Immature natural killer cell (primary cell): Measurements from ENCODE around the gene IQGAP2. TPM values are rescaled to one million over a fixed set of nuclear protein-coding genes. Genes with fewer than 3 reads are reported as not detected.
"Not testable (repeated sequence)": the region's sequence is repeated elsewhere in the genome, so short reads cannot be mapped to it uniquely, and the experiment has no call there.

Experiments used
- DNase-seq, 3 donors: peaks; one replicate each; pipeline ENCODE4 v3.0.0; 2022; ENCODE audit warnings: mixed read lengths in 1 of 3
- H3K27ac Mint-ChIP-seq, 6 donors: one replicate each; pipeline ENCODE4 v1.8.0; 2020; ENCODE audit warnings: mixed read lengths in 6 of 6, mild to moderate bottlenecking in 5 of 6, inconsistent platforms in 4 of 6, moderate library complexity in 3 of 6
- H3K27me3 Mint-ChIP-seq, 3 donors: one replicate each; pipeline ENCODE4 v1.8.0; 2020 to 2021; ENCODE audit warnings: low read depth in 3 of 3, mild to moderate bottlenecking in 3 of 3, mixed read lengths in 3 of 3, moderate library complexity in 3 of 3, inconsistent platforms in 1 of 3
- H3K36me3 Mint-ChIP-seq, 3 donors: one replicate each; pipeline ENCODE4 v1.8.0; 2020; ENCODE audit warnings: mixed read lengths in 3 of 3, inconsistent platforms in 2 of 3, mild to moderate bottlenecking in 2 of 3
- H3K4me1 Mint-ChIP-seq, 2 donors: one replicate each; pipeline ENCODE4 v1.8.0; 2020; ENCODE audit warnings: inconsistent platforms in 2 of 2, mild to moderate bottlenecking in 2 of 2, mixed read lengths in 2 of 2, moderate library complexity in 1 of 2
- H3K4me3 Mint-ChIP-seq, 5 donors: one replicate each; pipeline ENCODE4 v1.8.0; 2020; ENCODE audit warnings: mild to moderate bottlenecking in 5 of 5, mixed read lengths in 5 of 5, inconsistent platforms in 3 of 5, moderate library complexity in 3 of 5
- H3K9me3 Mint-ChIP-seq, 6 donors: one replicate each; pipeline ENCODE4 v1.8.0; 2020; ENCODE audit warnings: mild to moderate bottlenecking in 6 of 6, mixed read lengths in 6 of 6, inconsistent platforms in 4 of 6, moderate library complexity in 3 of 6
- polyA plus RNA-seq, 3 donors: library from polyadenylated mRNA; unstranded; fragments of 300-500 nt; fragmentation: Illumina TruSeq; gene quantifications; one replicate each; pipeline ENCODE4 v1.2.3, GENCODE V29; 2021

The IQGAP2 gene, protein sequence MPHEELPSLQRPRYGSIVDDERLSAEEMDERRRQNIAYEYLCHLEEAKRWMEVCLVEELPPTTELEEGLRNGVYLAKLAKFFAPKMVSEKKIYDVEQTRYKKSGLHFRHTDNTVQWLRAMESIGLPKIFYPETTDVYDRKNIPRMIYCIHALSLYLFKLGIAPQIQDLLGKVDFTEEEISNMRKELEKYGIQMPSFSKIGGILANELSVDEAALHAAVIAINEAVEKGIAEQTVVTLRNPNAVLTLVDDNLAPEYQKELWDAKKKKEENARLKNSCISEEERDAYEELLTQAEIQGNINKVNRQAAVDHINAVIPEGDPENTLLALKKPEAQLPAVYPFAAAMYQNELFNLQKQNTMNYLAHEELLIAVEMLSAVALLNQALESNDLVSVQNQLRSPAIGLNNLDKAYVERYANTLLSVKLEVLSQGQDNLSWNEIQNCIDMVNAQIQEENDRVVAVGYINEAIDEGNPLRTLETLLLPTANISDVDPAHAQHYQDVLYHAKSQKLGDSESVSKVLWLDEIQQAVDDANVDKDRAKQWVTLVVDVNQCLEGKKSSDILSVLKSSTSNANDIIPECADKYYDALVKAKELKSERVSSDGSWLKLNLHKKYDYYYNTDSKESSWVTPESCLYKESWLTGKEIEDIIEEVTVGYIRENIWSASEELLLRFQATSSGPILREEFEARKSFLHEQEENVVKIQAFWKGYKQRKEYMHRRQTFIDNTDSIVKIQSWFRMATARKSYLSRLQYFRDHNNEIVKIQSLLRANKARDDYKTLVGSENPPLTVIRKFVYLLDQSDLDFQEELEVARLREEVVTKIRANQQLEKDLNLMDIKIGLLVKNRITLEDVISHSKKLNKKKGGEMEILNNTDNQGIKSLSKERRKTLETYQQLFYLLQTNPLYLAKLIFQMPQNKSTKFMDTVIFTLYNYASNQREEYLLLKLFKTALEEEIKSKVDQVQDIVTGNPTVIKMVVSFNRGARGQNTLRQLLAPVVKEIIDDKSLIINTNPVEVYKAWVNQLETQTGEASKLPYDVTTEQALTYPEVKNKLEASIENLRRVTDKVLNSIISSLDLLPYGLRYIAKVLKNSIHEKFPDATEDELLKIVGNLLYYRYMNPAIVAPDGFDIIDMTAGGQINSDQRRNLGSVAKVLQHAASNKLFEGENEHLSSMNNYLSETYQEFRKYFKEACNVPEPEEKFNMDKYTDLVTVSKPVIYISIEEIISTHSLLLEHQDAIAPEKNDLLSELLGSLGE (N-terminal part only)
- 10 to 100 TPM; 38.8 to 92.5 (median 43.6) TPM for polyA plus RNA-seq

- no peaks in the 10 kb centered on the region for H3K36me3 Mint-ChIP-seq
- H3K4me3 Mint-ChIP-seq: peak within 1 kb of the TSS; percentile 93 to 98 (median 95)
- peaks cover 60 to 67% of the 10 kb centered on the region in 2 donors for H3K4me1 Mint-ChIP-seq
- peak within 1 kb of the TSS; percentile 92 to 99 (median 99) for H3K27ac Mint-ChIP-seq
- DNase-seq: peak; percentile 96 to 98 (median 97)
- no peaks in the 10 kb centered on the region for H3K9me3 Mint-ChIP-seq
- H3K27me3 Mint-ChIP-seq: peaks cover 12 to 30% (median 22%) of the 10 kb centered on the region in 3 donors
Observed at GRCh38 chr5:76402886-76403765, at the start of gene IQGAP2. Gene IQGAP2 (plus strand): TSS chr5:76403285. CDS start chr5:76403546, 261 bp downstream.

DNA sequence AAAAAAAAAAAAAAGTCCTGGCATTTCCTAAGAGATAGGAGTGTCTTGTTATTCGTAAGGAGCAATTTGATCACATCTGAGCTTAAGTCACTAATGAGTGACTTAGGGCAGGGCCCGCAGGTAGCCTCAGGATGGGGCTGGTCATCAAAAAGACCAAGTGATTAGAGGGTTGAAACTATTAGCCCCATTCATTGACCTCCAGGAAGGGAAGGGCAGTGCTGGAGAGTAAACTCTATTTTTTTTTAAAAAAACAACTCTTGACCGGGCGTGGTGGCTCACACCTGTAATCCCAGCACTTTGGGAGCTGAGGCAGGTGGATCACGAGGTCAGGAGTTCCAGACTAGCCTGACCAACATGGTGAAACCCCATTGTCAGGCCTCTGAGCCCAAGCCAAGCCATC is 46.2 kb upstream of the IQGAP2 start:
- H3K36me3 Mint-ChIP-seq: no peaks in the 10 kb centered on the region
- H3K4me3 Mint-ChIP-seq: no peak overlapping the region
- no peaks in the 10 kb centered on the region for H3K9me3 Mint-ChIP-seq
- H3K27ac Mint-ChIP-seq: no peak overlapping the region
- DNase-seq: no peak
- H3K4me1 Mint-ChIP-seq: peaks cover 6 to 9% of the 10 kb centered on the region in 2 donors
- H3K27me3 Mint-ChIP-seq: peaks cover 0 to 3% (median 2%) of the 10 kb centered on the region in 3 donors

DNA sequence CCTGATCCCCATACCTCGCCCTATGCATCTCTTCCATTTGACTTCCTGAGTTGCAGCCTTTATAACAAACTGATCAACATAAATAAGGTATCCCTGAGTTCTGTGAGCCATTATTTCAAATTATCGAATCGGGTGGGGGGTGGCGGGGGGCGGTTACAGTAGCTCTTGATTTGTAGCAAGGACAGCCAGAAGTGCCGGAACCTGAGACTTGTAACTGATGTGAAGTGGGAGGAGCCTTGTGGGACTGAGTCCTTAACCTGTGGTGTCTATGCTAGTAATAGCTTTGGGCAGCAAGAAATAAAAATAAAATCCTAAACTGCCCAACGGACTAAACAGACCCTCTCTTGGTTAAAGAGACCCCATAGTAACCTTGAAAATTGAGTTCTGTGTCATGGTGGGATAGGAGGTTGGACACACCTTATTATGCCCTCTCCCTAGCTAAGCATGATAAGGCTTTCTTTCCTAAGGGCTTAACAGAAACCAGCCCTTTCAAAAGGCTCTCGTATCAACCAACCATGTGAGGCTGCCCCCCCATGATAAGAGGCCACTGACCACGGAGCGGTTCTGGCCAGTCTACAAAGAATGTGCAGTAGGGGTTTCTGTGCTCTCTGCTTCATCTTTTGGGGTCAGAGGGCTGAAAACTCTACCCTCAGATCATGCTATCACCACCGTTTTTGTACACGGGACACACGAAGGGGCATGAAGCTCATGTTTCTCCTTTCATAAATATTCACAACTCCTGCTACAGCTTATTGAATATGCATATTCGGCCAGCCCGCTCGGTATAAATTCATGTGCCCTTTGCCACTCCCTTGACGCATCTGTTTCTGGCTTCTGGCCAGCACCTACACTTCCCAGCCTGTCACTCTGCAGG is 39.5 kb upstream of the IQGAP2 start:
- Mint-ChIP-seq H3K9me3 (peaks cover 0 to 2% (median 0%) of the 10 kb centered on the region in 6 donors), H3K4me3 (peak overlapping the region in 1 of 5 donors; percentile 2), H3K4me1 (peaks cover 19 to 26% of the 10 kb centered on the region in 2 donors), H3K36me3 (no peaks in the 10 kb centered on the region), H3K27me3 (peaks cover 0 to 4% (median 2%) of the 10 kb centered on the region in 3 donors), H3K27ac (peak overlapping the region in 2 of 6 donors; percentile 34 to 53)
- DNase-seq: no peak

GRCh38 chr5:76364226-76364589 is 38.9 kb upstream of the IQGAP2 start:
- peaks cover 0 to 5% (median 0%) of the 10 kb centered on the region in 3 donors for H3K36me3 Mint-ChIP-seq
- no peak overlapping the region for H3K27ac Mint-ChIP-seq
- H3K4me3 Mint-ChIP-seq: peak overlapping the region in 1 of 5 donors; percentile 2
- H3K9me3 Mint-ChIP-seq: peaks cover 0 to 2% (median 0%) of the 10 kb centered on the region in 6 donors
- DNase-seq: no peak
- peaks cover 19 to 26% of the 10 kb centered on the region in 2 donors for H3K4me1 Mint-ChIP-seq
- peaks cover 0 to 6% (median 2%) of the 10 kb centered on the region in 3 donors for H3K27me3 Mint-ChIP-seq

GRCh38 chr5:76365561-76365960 is 37.5 kb upstream of the IQGAP2 start:
- Mint-ChIP-seq H3K27me3 (peaks cover 2 to 6% (median 2%) of the 10 kb centered on the region in 3 donors), H3K4me1 (peaks cover 19 to 24% of the 10 kb centered on the region in 2 donors), H3K36me3 (peaks cover 0 to 5% (median 0%) of the 10 kb centered on the region in 3 donors), H3K27ac (peak overlapping the region in 1 of 6 donors; percentile 30), H3K4me3 (no peak overlapping the region), H3K9me3 (peaks cover 0 to 2% (median 0%) of the 10 kb centered on the region in 6 donors)
- no peak for DNase-seq

DNA sequence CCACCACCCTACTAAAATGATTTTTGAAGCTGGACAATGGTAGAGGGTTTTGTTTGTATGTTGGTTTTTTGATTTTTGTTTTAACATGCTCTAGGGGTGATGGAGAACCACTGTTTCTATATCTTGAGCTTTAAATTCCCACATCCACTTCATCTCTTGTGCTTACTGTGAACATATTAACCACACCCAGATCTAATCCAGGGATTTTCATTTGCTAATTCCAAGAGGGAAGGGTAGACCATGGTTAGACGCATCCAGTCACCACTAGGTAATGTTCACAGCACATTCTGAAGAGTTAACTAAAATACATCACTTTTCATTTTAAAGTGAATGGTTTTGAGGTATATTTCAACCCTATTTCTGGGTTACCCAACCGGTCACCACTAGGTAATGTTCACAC is 36.5 kb upstream of the IQGAP2 start:
- Mint-ChIP-seq H3K27me3 (peaks cover 2 to 6% (median 2%) of the 10 kb centered on the region in 3 donors), H3K4me3 (no peak overlapping the region), H3K36me3 (peaks cover 0 to 5% (median 0%) of the 10 kb centered on the region in 3 donors), H3K9me3 (peaks cover 0 to 2% (median 0%) of the 10 kb centered on the region in 6 donors), H3K27ac (no peak overlapping the region), H3K4me1 (peaks cover 12 to 16% of the 10 kb centered on the region in 2 donors)
- DNase-seq: no peak

GRCh38 chr5:76367623-76368371 is 35.3 kb upstream of the IQGAP2 start:
- no peak for DNase-seq
- peaks cover 12 to 16% of the 10 kb centered on the region in 2 donors for H3K4me1 Mint-ChIP-seq

GRCh38 chr5:76368941-76369340 is 34.1 kb upstream of the IQGAP2 start:
- H3K9me3 Mint-ChIP-seq: peaks cover 0 to 2% (median 0%) of the 10 kb centered on the region in 6 donors
- H3K27ac Mint-ChIP-seq: no peak overlapping the region
- no peak overlapping the region for H3K4me3 Mint-ChIP-seq
- peaks cover 6 to 14% of the 10 kb centered on the region in 2 donors for H3K4me1 Mint-ChIP-seq
- DNase-seq: no peak
- peaks cover 0 to 5% (median 0%) of the 10 kb centered on the region in 3 donors for H3K36me3 Mint-ChIP-seq
- H3K27me3 Mint-ChIP-seq: peaks cover 0 to 4% (median 2%) of the 10 kb centered on the region in 3 donors

More at GRCh38 chr5:76367623-76368371, 35.3 kb upstream of the IQGAP2 start:
- Mint-ChIP-seq H3K36me3 (peaks cover 0 to 5% (median 0%) of the 10 kb centered on the region in 3 donors), H3K27me3 (peaks cover 0 to 4% (median 2%) of the 10 kb centered on the region in 3 donors), H3K27ac (no peak overlapping the region), H3K9me3 (peaks cover 0 to 2% (median 0%) of the 10 kb centered on the region in 6 donors), H3K4me3 (no peak overlapping the region)

DNA sequence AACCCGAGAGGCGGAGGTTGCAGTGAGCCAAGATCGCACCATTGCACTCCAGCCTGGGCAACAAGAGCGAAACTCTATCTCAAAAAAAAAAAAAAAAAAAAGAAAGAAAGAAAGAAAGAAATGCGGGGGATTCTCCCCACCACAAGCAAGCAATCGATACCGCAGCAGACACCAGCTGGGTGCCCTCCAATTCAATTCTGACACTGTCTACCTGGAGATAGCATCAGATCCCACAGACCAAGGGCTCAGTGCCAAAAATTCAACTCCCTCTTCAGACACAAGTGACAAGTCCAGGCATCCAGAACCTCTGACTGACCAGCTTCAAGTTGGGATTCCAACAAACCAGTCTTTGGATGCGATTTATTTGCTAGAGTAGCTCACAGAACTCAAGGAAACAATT is 33.4 kb upstream of the IQGAP2 start:
- not testable (repeated sequence) for H3K4me3 Mint-ChIP-seq, H3K9me3 Mint-ChIP-seq, H3K36me3 Mint-ChIP-seq, H3K27ac Mint-ChIP-seq, DNase-seq, H3K27me3 Mint-ChIP-seq
- peaks cover 2 to 10% of the 10 kb centered on the region in 2 donors for H3K4me1 Mint-ChIP-seq

- Mint-ChIP-seq H3K27ac (peak overlapping the region in 1 of 6 donors; percentile 40), H3K4me1 (peaks cover 5 to 10% of the 10 kb centered on the region in 2 donors), H3K9me3 (no peaks in the 10 kb centered on the region), H3K27me3 (peaks cover 0 to 4% (median 2%) of the 10 kb centered on the region in 3 donors), H3K4me3 (no peak overlapping the region), H3K36me3 (peaks cover 2 to 5% (median 3%) of the 10 kb centered on the region in 3 donors)
- no peak for DNase-seq
Observed at GRCh38 chr5:76371960-76372322, 31.1 kb upstream of the IQGAP2 start.
